ACC112 (cell line): ENCODE data around the gene MARK2.

Experiments
- H2AFZ ChIP-seq: fragments of 200-600 bp; sonication (generic); one replicate; pipeline ENCODE4 v1.6.0; 2017; ENCODE audit warnings: antibody characterized with exemption, low read length; ENCODE audit not compliant: unreplicated experiment
- H3K27ac ChIP-seq: fragments of 200-600 bp; sonication (generic); 2 replicates; pipeline ENCODE4 v1.5.1; 2014; ENCODE audit warnings: low read depth, mild to moderate bottlenecking, antibody characterized with exemption, low read length, moderate library complexity
- H3K27me3 ChIP-seq: fragments of 200-600 bp; sonication (generic); 2 replicates; pipeline ENCODE4 v1.6.1; 2014; ENCODE audit warnings: mild to moderate bottlenecking, antibody characterized with exemption, low read length, moderate library complexity, mixed read lengths; ENCODE audit not compliant: insufficient read depth
- H3K36me3 ChIP-seq: fragments of 200-600 bp; sonication (generic); 2 replicates; pipeline ENCODE4 v1.6.1; 2016; ENCODE audit warnings: mild to moderate bottlenecking, antibody characterized with exemption, low read length, moderate library complexity, mixed read lengths; ENCODE audit not compliant: insufficient read depth
- H3K4me1 ChIP-seq: fragments of 200-600 bp; sonication (generic); one replicate; pipeline ENCODE4 v1.6.1; 2016; ENCODE audit warnings: low read length, mixed read lengths; ENCODE audit not compliant: insufficient read depth, unreplicated experiment, control insufficient read depth
- H3K4me3 ChIP-seq: fragments of 200-600 bp; sonication (generic); 2 replicates; pipeline ENCODE4 v1.5.1; 2014; ENCODE audit warnings: mild to moderate bottlenecking, low read depth, low read length
- H3K79me2 ChIP-seq: fragments of 200-600 bp; sonication (generic); one replicate; pipeline ENCODE4 v1.6.0; 2016; ENCODE audit warnings: low read length; ENCODE audit not compliant: control insufficient read depth, unreplicated experiment, insufficient read depth

The MARK2 gene

GRCh38 chr11:63896071-63896470 lies 57.2 kb downstream of the MARK2 start:
- Histone ChIP-seq H3K36me3 (peaks cover 25% of the 10 kb centered on the region; the same call in 1 of the 2 replicates), H2AFZ (no peak overlapping the region), H3K79me2 (peaks cover 24% of the 10 kb centered on the region), H3K4me3 (no peak overlapping the region), H3K27ac (no peak overlapping the region), H3K4me1 (no peaks in the 10 kb centered on the region), H3K27me3 (no peaks in the 10 kb centered on the region)

DNA sequence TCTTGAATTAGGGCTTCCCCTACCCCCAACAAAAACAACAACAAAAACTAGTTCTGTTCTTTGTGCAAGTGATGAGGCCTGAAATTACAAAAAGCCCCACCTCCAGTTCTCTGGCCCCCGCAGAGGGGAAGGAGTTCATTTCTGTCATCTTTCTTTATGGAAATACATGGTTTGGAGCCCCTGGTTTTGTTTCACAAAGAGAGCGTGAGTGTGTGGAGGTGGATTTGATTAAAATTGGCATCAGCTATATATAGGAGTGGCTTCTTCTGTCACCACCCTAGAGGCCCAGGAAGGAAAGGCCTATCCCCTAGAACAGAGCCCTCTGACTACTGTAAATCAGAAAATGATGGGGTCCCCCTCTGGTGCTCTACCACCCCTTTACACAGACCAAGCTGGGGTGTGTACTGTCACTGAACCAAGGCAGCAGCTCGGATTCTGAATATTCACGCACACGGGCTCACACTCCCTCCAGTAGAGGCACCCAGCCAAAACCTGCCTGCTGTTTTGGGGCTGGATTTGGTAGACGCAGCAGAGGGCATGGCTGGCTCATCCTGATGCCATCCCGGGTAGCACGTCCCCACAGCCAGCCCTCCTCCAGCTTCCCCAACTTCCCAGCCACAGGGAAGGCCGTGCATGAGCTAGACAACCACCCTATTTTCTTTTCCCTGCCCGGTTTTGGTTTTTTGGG lies 58.7 kb downstream of the MARK2 start:
- H3K4me3 ChIP-seq: no peak overlapping the region
- H3K27me3 ChIP-seq: no peaks in the 10 kb centered on the region
- H3K79me2 ChIP-seq: peaks cover 15% of the 10 kb centered on the region
- no peak overlapping the region for H2AFZ ChIP-seq
- no peak overlapping the region for H3K27ac ChIP-seq
- no peaks in the 10 kb centered on the region for H3K4me1 ChIP-seq
- peaks cover 32% of the 10 kb centered on the region; the same call in 1 of the 2 replicates for H3K36me3 ChIP-seq

DNA sequence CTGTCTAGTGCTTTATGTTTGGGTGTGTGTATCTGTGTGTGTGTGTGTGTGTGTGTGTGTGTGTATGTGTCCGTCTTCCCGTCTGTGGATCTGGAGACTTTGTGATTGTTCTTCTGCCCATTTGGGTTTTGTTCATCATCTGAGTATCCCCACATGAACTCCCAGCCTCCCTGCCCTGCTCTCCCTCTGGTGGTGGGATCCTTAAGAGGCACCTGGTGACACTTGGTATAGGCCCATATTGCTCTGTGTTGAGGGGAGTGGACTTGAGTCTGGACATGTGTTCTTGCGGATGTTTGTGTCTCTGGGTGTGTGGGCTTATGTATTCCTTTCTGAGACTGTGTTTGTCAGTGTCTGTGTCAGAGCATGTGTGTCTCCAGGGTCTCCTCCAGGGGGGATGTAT lies 62.8 kb downstream of the MARK2 start:
- H3K27me3 ChIP-seq: no peaks in the 10 kb centered on the region
- H3K4me3 ChIP-seq: no peak overlapping the region
- no peaks in the 10 kb centered on the region for H3K79me2 ChIP-seq
- H3K27ac ChIP-seq: no peak overlapping the region
- no peaks in the 10 kb centered on the region for H3K4me1 ChIP-seq
- peaks cover 24% of the 10 kb centered on the region; the same call in 1 of the 2 replicates for H3K36me3 ChIP-seq
- H2AFZ ChIP-seq: no peak overlapping the region

DNA sequence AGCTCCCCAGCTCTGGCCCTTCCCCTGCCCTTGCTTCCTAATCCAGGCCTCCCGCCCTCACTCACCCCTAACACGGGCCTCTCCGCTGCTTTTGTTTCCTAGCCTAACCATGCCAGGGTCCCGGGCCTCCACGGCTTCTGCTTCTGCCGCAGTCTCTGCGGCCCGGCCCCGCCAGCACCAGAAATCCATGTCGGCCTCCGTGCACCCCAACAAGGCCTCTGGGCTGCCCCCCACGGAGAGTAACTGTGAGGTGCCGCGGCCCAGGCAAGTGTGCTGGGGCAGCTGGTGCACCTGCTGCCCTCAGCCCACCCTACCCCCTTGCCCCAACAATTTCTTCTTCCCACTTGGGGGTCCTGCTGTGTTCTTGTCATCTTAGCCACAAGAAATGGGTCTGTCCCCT lies 65.0 kb downstream of the MARK2 start:
- Histone ChIP-seq H3K4me1 (no peaks in the 10 kb centered on the region), H2AFZ (no peak overlapping the region), H3K4me3 (no peak overlapping the region), H3K36me3 (peaks cover 24% of the 10 kb centered on the region; the same call in 1 of the 2 replicates), H3K27me3 (no peaks in the 10 kb centered on the region), H3K79me2 (no peaks in the 10 kb centered on the region), H3K27ac (no peak overlapping the region)

- Histone ChIP-seq H2AFZ (no peak overlapping the region), H3K4me1 (no peaks in the 10 kb centered on the region), H3K4me3 (no peak overlapping the region), H3K36me3 (peaks cover 19% of the 10 kb centered on the region; the same call in 1 of the 2 replicates), H3K27me3 (no peaks in the 10 kb centered on the region), H3K79me2 (no peaks in the 10 kb centered on the region), H3K27ac (no peak overlapping the region)
Measured at GRCh38 chr11:63904743-63905142, 65.8 kb downstream of the MARK2 start.

- Histone ChIP-seq H2AFZ (no peak overlapping the region), H3K27ac (no peak overlapping the region), H3K27me3 (no peaks in the 10 kb centered on the region), H3K4me3 (no peak overlapping the region), H3K36me3 (peaks cover 16% of the 10 kb centered on the region; the same call in 1 of the 2 replicates), H3K79me2 (no peaks in the 10 kb centered on the region), H3K4me1 (no peaks in the 10 kb centered on the region)
Measured at GRCh38 chr11:63905179-63905578, 66.3 kb downstream of the MARK2 start.

- H3K79me2 ChIP-seq: no peaks in the 10 kb centered on the region
- no peak overlapping the region for H2AFZ ChIP-seq
- peaks cover 10% of the 10 kb centered on the region; the same call in 1 of the 2 replicates for H3K36me3 ChIP-seq
- H3K4me3 ChIP-seq: no peak overlapping the region
- no peaks in the 10 kb centered on the region for H3K27me3 ChIP-seq
- no peaks in the 10 kb centered on the region for H3K4me1 ChIP-seq
- H3K27ac ChIP-seq: no peak overlapping the region
Measured at GRCh38 chr11:63906087-63906486, 67.2 kb downstream of the MARK2 start.

DNA sequence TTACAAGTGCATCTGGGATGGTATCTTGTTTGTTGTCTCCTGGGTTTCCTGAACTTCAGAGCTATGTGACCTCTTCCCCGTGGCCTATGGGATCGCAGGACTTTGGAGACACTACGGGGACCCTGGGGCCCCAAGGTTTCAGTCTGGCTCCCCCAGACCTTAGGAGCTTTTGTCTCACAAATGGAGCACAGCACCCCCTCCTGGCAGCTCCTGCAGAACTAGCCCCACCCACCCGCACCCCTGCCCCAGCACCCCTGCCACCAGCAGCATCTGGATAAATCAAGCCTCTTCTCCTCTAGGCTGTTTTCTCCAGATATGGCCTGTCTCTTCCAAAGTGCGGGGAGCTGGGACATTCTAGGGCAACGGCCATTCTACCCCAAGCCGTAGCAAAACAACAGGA lies 67.7 kb downstream of the MARK2 start:
- H3K4me3 ChIP-seq: no peak overlapping the region
- H3K36me3 ChIP-seq: peaks cover 8% of the 10 kb centered on the region; the same call in 1 of the 2 replicates
- no peak overlapping the region for H2AFZ ChIP-seq
- H3K4me1 ChIP-seq: no peaks in the 10 kb centered on the region
- no peaks in the 10 kb centered on the region for H3K27me3 ChIP-seq
- no peaks in the 10 kb centered on the region for H3K79me2 ChIP-seq
- H3K27ac ChIP-seq: no peak overlapping the region

DNA sequence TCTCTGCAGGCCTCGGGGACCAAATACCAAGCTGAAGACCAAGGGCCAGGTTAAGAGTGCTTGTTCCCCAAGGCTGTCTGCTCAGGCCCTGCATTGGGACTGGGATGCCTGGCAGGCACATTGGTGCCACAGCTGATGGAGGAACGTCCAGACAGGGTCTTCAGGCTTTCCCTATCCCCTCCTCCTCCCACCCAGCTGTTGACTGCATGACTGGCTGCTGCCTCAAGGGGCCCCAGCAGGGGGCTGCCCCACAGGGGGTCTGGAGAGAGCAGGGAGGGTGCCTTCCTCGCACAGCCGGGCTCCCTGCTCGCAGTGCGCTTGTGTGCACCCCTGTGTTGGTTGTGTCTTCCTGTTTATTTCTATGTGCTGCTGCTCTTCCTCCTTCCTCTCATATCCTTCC lies 68.2 kb downstream of the MARK2 start:
- Histone ChIP-seq H3K27me3 (no peaks in the 10 kb centered on the region), H3K4me1 (no peaks in the 10 kb centered on the region), H3K4me3 (no peak overlapping the region), H3K27ac (no peak overlapping the region), H3K79me2 (no peaks in the 10 kb centered on the region), H2AFZ (no peak overlapping the region), H3K36me3 (peaks cover 7% of the 10 kb centered on the region; the same call in 1 of the 2 replicates)

- Histone ChIP-seq H3K27ac (no peak overlapping the region), H3K79me2 (no peaks in the 10 kb centered on the region), H2AFZ (no peak overlapping the region), H3K4me3 (no peak overlapping the region), H3K4me1 (no peaks in the 10 kb centered on the region), H3K36me3 (peaks cover 3% of the 10 kb centered on the region; the same call in 1 of the 2 replicates), H3K27me3 (no peaks in the 10 kb centered on the region)
Measured at GRCh38 chr11:63907808-63908530, 69.1 kb downstream of the MARK2 start.
